ENCODE measurements around the gene TRIM47. TPM values are rescaled to one million over a fixed set of nuclear protein-coding genes. Genes with fewer than 3 reads are reported as not detected.
A peak's percentile ranks its signal among the peaks of the same experiment; 100 is the strongest.

The TRIM47 gene
- total and polyA plus RNA-seq, 2 of the 13 experiments (the other 11 are each of a cell fraction or from before 2014, with no cell fraction given): 33.5 to 82.0 TPM

DNA sequence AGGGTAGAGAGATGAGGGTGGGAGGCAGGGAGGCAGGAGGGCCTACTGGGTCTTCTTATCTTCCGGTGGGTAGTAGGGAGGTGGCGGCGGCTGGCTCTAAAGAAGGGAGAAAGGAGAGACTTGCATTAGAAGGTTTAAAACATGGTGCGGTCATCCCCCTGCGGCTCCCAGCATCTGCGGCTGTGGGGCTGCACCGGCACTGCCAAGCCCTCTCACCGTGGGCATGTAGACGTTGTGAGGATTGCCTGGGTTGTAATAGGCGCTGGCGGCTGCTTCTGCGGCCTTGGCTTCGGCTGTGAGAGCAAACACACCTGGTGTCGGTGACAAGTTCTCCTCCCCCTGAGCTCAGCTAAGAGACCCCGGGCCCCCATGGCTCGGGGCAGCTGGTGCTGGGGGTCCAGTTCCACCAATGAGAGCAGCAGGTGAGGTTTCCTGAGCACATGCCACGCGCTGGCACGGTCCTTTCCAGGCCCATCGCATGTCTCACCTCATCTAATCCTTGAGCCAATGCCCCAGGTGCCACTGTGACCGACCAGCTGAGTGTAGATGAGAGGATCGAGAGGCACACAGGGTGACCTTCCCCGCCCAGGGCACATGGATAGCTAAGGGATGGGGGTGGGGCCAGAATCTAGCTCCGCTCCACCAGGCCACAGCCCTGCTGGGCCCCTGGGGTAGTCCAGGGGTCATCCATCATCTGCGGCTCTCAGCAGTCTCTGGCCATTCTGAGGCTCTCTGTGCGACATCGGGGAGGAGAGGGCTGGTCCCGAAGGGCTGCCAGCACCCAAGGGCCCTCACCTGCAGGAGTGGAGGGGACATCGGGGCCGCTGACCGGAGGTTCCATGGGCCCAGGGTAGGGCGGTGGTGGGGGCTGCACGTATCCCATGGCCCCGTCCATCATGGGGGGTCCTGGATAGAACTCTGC is 31.4 kb downstream of the TRIM47 start (continued):
- peak; percentile 89; the same call in 1 of the 2 replicates for TF ChIP-seq ZC3H13 (CRISPR knock-in tag; IDR thresholded peaks at IDR 0.05)
- TF ChIP-seq ZFP36L1 (CRISPR knock-in tag; IDR thresholded peaks at IDR 0.05): peak; percentile 81; the same call in 1 of the 2 replicates
- TF ChIP-seq SPEN (CRISPR knock-in tag; IDR thresholded peaks at IDR 0.05; ENCODE audit: low read depth): peak; percentile 66; the same call in 1 of the 2 replicates
- TF ChIP-seq, protein P1, sequence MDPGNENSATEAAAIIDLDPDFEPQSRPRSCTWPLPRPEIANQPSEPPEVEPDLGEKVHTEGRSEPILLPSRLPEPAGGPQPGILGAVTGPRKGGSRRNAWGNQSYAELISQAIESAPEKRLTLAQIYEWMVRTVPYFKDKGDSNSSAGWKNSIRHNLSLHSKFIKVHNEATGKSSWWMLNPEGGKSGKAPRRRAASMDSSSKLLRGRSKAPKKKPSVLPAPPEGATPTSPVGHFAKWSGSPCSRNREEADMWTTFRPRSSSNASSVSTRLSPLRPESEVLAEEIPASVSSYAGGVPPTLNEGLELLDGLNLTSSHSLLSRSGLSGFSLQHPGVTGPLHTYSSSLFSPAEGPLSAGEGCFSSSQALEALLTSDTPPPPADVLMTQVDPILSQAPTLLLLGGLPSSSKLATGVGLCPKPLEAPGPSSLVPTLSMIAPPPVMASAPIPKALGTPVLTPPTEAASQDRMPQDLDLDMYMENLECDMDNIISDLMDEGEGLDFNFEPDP (CRISPR knock-in tag; conservative IDR thresholded peaks at IDR 0.05): no peak
- TF ChIP-seq, protein P2, sequence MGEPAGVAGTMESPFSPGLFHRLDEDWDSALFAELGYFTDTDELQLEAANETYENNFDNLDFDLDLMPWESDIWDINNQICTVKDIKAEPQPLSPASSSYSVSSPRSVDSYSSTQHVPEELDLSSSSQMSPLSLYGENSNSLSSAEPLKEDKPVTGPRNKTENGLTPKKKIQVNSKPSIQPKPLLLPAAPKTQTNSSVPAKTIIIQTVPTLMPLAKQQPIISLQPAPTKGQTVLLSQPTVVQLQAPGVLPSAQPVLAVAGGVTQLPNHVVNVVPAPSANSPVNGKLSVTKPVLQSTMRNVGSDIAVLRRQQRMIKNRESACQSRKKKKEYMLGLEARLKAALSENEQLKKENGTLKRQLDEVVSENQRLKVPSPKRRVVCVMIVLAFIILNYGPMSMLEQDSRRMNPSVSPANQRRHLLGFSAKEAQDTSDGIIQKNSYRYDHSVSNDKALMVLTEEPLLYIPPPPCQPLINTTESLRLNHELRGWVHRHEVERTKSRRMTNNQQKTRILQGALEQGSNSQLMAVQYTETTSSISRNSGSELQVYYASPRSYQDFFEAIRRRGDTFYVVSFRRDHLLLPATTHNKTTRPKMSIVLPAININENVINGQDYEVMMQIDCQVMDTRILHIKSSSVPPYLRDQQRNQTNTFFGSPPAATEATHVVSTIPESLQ (CRISPR knock-in tag; conservative IDR thresholded peaks at IDR 0.05): no peak; the same call in 1 of the 2 replicates
- no peak; the same call in 1 of the 2 replicates for TF ChIP-seq ZNF776 (CRISPR knock-in tag; IDR thresholded peaks at IDR 0.05)
- TF ChIP-seq, protein P3, sequence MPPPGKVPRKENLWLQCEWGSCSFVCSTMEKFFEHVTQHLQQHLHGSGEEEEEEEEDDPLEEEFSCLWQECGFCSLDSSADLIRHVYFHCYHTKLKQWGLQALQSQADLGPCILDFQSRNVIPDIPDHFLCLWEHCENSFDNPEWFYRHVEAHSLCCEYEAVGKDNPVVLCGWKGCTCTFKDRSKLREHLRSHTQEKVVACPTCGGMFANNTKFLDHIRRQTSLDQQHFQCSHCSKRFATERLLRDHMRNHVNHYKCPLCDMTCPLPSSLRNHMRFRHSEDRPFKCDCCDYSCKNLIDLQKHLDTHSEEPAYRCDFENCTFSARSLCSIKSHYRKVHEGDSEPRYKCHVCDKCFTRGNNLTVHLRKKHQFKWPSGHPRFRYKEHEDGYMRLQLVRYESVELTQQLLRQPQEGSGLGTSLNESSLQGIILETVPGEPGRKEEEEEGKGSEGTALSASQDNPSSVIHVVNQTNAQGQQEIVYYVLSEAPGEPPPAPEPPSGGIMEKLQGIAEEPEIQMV (CRISPR knock-in tag; IDR thresholded peaks at IDR 0.05; ENCODE audit: low read depth): peak; percentile 75; the same call in 1 of the 2 replicates
- TF ChIP-seq, protein P4, sequence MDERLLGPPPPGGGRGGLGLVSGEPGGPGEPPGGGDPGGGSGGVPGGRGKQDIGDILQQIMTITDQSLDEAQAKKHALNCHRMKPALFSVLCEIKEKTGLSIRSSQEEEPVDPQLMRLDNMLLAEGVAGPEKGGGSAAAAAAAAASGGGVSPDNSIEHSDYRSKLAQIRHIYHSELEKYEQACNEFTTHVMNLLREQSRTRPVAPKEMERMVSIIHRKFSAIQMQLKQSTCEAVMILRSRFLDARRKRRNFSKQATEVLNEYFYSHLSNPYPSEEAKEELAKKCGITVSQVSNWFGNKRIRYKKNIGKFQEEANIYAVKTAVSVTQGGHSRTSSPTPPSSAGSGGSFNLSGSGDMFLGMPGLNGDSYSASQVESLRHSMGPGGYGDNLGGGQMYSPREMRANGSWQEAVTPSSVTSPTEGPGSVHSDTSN (CRISPR knock-in tag; IDR thresholded peaks at IDR 0.05): peak; percentile 58; the same call in 1 of the 2 replicates
- peak; percentile 93 for TF ChIP-seq TCF7 (IDR thresholded peaks at IDR 0.05; ENCODE audit: low read depth)
- TF ChIP-seq, protein P5, sequence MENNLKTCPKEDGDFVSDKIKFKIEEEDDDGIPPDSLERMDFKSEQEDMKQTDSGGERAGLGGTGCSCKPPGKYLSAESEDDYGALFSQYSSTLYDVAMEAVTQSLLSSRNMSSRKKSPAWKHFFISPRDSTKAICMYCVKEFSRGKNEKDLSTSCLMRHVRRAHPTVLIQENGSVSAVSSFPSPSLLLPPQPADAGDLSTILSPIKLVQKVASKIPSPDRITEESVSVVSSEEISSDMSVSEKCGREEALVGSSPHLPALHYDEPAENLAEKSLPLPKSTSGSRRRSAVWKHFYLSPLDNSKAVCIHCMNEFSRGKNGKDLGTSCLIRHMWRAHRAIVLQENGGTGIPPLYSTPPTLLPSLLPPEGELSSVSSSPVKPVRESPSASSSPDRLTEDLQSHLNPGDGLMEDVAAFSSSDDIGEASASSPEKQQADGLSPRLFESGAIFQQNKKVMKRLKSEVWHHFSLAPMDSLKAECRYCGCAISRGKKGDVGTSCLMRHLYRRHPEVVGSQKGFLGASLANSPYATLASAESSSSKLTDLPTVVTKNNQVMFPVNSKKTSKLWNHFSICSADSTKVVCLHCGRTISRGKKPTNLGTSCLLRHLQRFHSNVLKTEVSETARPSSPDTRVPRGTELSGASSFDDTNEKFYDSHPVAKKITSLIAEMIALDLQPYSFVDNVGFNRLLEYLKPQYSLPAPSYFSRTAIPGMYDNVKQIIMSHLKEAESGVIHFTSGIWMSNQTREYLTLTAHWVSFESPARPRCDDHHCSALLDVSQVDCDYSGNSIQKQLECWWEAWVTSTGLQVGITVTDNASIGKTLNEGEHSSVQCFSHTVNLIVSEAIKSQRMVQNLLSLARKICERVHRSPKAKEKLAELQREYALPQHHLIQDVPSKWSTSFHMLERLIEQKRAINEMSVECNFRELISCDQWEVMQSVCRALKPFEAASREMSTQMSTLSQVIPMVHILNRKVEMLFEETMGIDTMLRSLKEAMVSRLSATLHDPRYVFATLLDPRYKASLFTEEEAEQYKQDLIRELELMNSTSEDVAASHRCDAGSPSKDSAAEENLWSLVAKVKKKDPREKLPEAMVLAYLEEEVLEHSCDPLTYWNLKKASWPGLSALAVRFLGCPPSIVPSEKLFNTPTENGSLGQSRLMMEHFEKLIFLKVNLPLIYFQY (CRISPR knock-in tag; IDR thresholded peaks at IDR 0.05; ENCODE audit: borderline replicate concordance): no peak
- TF ChIP-seq ZNF550 (CRISPR knock-in tag; IDR thresholded peaks at IDR 0.05; ENCODE audit: borderline replicate concordance): 0 out of 2 replicates have a peak, but pooled peaks have one; percentile 68
- TF ChIP-seq, protein P6, sequence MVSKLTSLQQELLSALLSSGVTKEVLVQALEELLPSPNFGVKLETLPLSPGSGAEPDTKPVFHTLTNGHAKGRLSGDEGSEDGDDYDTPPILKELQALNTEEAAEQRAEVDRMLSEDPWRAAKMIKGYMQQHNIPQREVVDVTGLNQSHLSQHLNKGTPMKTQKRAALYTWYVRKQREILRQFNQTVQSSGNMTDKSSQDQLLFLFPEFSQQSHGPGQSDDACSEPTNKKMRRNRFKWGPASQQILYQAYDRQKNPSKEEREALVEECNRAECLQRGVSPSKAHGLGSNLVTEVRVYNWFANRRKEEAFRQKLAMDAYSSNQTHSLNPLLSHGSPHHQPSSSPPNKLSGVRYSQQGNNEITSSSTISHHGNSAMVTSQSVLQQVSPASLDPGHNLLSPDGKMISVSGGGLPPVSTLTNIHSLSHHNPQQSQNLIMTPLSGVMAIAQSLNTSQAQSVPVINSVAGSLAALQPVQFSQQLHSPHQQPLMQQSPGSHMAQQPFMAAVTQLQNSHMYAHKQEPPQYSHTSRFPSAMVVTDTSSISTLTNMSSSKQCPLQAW (CRISPR knock-in tag; IDR thresholded peaks at IDR 0.05): no peak; the same call in none of the 2 replicates
- TF ChIP-seq MEIS2 (CRISPR knock-in tag; IDR thresholded peaks at IDR 0.05): peak; percentile 99
- TF ChIP-seq SIN3B (IDR thresholded peaks at IDR 0.05; ENCODE audit: low read length): no peak
- TF ChIP-seq FOXJ3 (CRISPR knock-in tag; IDR thresholded peaks at IDR 0.05; ENCODE audit: borderline replicate concordance): peak; percentile 90

All from HepG2 (cell line).